GM21619 (cell line): ENCODE measurements around the gene CABLES1.
A peak's percentile ranks its signal among the peaks of the same experiment; 100 is the strongest.
"Not testable (repeated sequence)": the region's sequence is repeated elsewhere in the genome, so short reads cannot be mapped to it uniquely, and the experiment has no call there.

Experiments
- ATAC-seq: cut with Tn5 transposase; IDR thresholded peaks from one replicate; pipeline ENCODE4 v1.9.1; 2021; ENCODE audit not compliant: unreplicated experiment

The CABLES1 gene

GRCh38 chr18:23263551-23264235 lies 128.4 kb downstream of the CABLES1 start:
- no peak for ATAC-seq

GRCh38 chr18:23265682-23266399 lies 130.6 kb downstream of the CABLES1 start:
- ATAC-seq, result no peak

GRCh38 chr18:23266717-23267446 lies 131.6 kb downstream of the CABLES1 start:
- peak; percentile 48 for ATAC-seq

- ATAC-seq, result no peak
These were observed 132.1 kb downstream of the CABLES1 start for GRCh38 chr18:23267447-23267776.

GRCh38 chr18:23268641-23269040 lies 133.4 kb downstream of the CABLES1 start:
- no peak for ATAC-seq

GRCh38 chr18:23269068-23269467 lies 133.8 kb downstream of the CABLES1 start:
- not testable (repeated sequence) for ATAC-seq

GRCh38 chr18:23269928-23270327 lies 134.6 kb downstream of the CABLES1 start:
- no peak for ATAC-seq

- no peak for ATAC-seq
These were observed 135.8 kb downstream of the CABLES1 start for GRCh38 chr18:23270986-23271680.

GRCh38 chr18:23272498-23273232 lies 137.4 kb downstream of the CABLES1 start:
- ATAC-seq, result no peak

GRCh38 chr18:23273443-23273966 lies 138.2 kb downstream of the CABLES1 start:
- ATAC-seq, result no peak

GRCh38 chr18:23274638-23275482 lies 139.6 kb downstream of the CABLES1 start:
- no peak for ATAC-seq

GRCh38 chr18:23276451-23276850 lies 141.2 kb downstream of the CABLES1 start:
- ATAC-seq, result no peak

- ATAC-seq, result no peak
These were observed 142.1 kb downstream of the CABLES1 start for GRCh38 chr18:23277399-23277798.

GRCh38 chr18:23279931-23280330 lies 144.6 kb downstream of the CABLES1 start:
- ATAC-seq, result no peak

- ATAC-seq, result no peak
These were observed 145.6 kb downstream of the CABLES1 start for GRCh38 chr18:23280844-23281243.

GRCh38 chr18:23281626-23282436 lies 146.5 kb downstream of the CABLES1 start:
- no peak for ATAC-seq

- ATAC-seq, result no peak
These were observed 147.1 kb downstream of the CABLES1 start for GRCh38 chr18:23282437-23282781.

- ATAC-seq, result peak; percentile 87
These were observed 148.7 kb downstream of the CABLES1 start for GRCh38 chr18:23283916-23284430.

- no peak for ATAC-seq
These were observed 149.3 kb downstream of the CABLES1 start for GRCh38 chr18:23284629-23285028.
